GM12892 (cell line): ENCODE measurements around the gene JHY.
"Not testable (repeated sequence)": the region's sequence is repeated elsewhere in the genome, so short reads cannot be mapped to it uniquely, and the experiment has no call there.

Experiments used
- DNase-seq: peaks from one replicate; pipeline ENCODE4 v3.0.0; 2011; ENCODE audit not compliant: insufficient read length
- FAIRE-seq: peaks from 2 replicates; lab custom pipeline; 2011; peaks lifted over from hg19 to GRCh38; lab: Jason Lieb, UNC
- POLR2A ChIP-seq: IDR thresholded peaks from 2 replicates; pipeline ENCODE4 v1.6.1; 2011; ENCODE audit warnings: low read depth, low read length, control low read depth
- POLR2AphosphoS5 ChIP-seq: IDR thresholded peaks from 2 replicates; pipeline ENCODE4 v1.6.1; 2011; ENCODE audit warnings: low read depth, low read length, control low read depth
- TAF1 ChIP-seq: IDR thresholded peaks from 2 replicates; pipeline ENCODE4 v1.6.1; 2011; ENCODE audit warnings: low read depth, mild to moderate bottlenecking, control low read depth, low read length, borderline replicate concordance

JHY gene

GRCh38 chr11:122852074-122852795 is 30.3 kb upstream of the JHY start:
- DNase-seq (no peak), FAIRE-seq (no peak)
- TF ChIP-seq TAF1 (no peak), POLR2A (no peak), POLR2AphosphoS5 (no peak)

DNA sequence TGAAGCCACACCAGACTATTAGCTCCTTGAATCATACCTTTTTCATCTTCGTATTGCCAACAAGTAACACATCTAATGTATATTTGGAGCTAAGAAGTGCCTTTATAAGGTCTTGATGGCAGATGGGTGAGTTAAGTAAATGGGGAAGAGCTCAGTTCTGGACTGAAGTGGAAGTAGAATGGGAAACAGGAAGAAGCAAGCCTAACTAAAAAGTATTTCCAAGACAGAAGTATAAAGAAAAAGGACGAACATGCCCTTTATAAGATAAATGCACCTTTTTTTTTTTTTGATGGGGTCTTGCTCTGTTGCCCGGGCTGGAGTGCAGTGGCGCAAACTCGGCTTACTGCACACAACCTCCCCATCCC is 29.8 kb upstream of the JHY start:
- DNase-seq (no peak), FAIRE-seq (no peak)
- TF ChIP-seq POLR2AphosphoS5 = no peak

GRCh38 chr11:122853261-122853660 is 29.3 kb upstream of the JHY start:
- TF ChIP-seq TAF1 (no peak), POLR2AphosphoS5 (no peak), POLR2A (no peak)
- FAIRE-seq = no peak

DNA sequence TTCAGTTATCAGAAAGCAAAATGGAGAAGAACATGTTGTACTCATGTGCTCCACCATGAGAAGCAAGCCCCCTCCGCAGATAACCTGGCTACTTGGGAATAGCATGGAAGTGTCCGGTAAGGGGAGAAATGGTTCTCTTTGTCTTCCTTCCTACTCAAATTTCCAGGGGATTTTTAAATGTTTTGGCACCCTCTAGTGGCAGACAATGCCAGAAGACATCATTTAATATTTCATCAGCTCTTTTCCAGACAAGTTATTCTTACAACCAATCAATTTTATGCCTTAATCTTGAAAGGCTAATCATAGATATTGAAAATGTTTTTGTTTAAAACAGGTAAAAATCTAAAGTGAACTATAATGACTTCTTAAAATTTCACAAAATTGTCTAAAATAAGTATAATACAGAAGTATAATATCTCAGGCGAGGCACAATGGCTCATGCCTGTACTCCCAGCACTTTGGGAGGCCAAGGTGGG is 28.6 kb upstream of the JHY start:
- no peak for TF ChIP-seq POLR2A
- no peak for TF ChIP-seq POLR2AphosphoS5
- no peak for TF ChIP-seq TAF1
- DNase-seq = no peak
- peak; percentile 96 for FAIRE-seq

More at GRCh38 chr11:122853261-122853660, 29.3 kb upstream of the JHY start:
- DNase-seq = no peak

DNA sequence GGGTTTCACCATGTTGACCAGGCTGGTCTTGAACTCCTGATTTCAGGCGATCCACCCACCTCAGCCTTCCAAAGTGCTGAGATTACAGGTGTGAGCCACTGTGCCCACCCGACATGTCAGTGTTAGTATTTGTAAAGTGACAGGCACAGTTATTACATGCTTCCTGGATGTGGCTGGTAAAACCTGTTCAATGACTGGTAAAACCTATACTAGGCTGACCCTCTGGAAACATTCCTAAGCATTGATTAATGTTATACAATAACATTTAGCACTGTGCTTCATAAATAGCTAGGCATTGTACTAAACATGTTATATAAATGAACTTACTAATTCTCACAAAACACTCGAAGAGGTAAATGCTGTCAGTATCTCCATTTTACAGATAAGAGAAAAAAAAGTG is 20.9 kb upstream of the JHY start:
- TF ChIP-seq POLR2AphosphoS5 = no peak
- no peak for TF ChIP-seq TAF1
- no peak for TF ChIP-seq POLR2A
- DNase-seq (no peak), FAIRE-seq (no peak)

GRCh38 chr11:122862091-122862490 is 20.5 kb upstream of the JHY start:
- DNase-seq (no peak), FAIRE-seq (no peak)
- TF ChIP-seq POLR2AphosphoS5 (no peak), TAF1 (no peak), POLR2A (no peak)

GRCh38 chr11:122863154-122863553 is 19.4 kb upstream of the JHY start:
- DNase-seq = not testable (repeated sequence)

GRCh38 chr11:122863704-122864326 is 18.7 kb upstream of the JHY start:
- FAIRE-seq = no peak
- DNase-seq = no peak

More at GRCh38 chr11:122863154-122863553, 19.4 kb upstream of the JHY start:
- not testable (repeated sequence) for FAIRE-seq

GRCh38 chr11:122864386-122865115 is 18.0 kb upstream of the JHY start:
- DNase-seq (no peak), FAIRE-seq (peak; percentile 83)
- TF ChIP-seq POLR2A (no peak), TAF1 (no peak)

More at GRCh38 chr11:122863704-122864326, 18.7 kb upstream of the JHY start:
- TF ChIP-seq POLR2A (no peak), POLR2AphosphoS5 (no peak), TAF1 (no peak)

DNA sequence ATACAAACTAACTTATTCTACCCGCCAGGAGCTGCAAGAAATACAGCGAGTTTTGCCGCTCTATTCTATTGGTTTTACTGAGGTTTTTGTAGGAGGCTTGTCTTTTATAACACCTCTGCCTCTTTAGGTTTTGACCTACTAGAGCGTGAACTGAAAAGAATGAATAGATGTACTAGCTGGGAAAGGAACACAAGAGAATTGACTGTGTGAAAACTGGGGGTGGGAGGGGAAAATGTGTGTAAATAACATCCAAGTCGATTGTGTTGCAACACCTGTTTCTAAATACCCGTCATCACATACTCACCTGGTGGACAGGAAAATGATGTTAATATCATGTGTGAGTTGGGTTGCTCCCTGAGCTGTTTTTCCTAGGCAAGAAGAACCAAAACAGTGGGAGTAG is 12.9 kb upstream of the JHY start:
- TF ChIP-seq POLR2A = no peak
- TF ChIP-seq TAF1 = no peak
- no peak for TF ChIP-seq POLR2AphosphoS5

GRCh38 chr11:122871302-122871701 is 11.3 kb upstream of the JHY start:
- no peak for DNase-seq
- FAIRE-seq = no peak
- no peak for TF ChIP-seq TAF1
- no peak for TF ChIP-seq POLR2AphosphoS5
- TF ChIP-seq POLR2A = no peak

More for the DNA sequence above, 12.9 kb upstream of the JHY start:
- DNase-seq = no peak
- FAIRE-seq = peak; percentile 70

GRCh38 chr11:122872046-122872445 is 10.5 kb upstream of the JHY start:
- DNase-seq (no peak), FAIRE-seq (peak; percentile 48)
- TF ChIP-seq POLR2AphosphoS5 (no peak), TAF1 (no peak), POLR2A (no peak)
